ENCODE data around the gene NUB1.

DNA sequence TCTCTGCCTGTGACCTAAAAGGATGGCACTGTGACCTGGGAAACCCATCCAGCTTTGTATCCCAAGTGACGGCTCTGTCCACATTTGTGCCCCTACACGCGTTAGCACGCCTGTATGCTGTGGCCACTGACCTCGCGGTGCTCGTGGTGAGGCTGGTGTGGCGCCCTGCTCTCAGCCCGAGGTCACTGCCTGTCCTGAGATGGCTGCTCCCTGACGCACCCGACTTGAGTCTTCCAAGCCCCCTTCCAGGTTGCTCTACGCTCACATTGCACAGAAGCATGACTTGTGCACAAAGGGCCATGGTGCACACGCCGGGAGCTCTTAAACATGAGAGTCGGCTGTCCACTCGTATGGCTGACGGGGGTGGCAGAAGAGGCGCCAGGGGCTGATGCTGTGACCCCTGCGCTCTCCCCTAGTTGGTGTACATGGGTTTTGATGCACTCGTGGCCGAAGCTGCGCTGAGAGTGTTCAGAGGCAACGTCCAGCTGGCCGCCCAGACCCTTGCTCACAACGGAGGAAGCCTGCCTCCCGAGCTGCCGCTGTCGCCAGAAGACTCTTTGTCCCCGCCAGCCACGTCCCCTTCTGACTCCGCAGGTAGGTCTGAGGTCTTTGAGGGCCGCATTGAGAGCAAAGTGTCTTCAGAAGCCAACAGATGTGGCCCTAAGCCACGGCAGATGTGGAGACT lies 34.7 kb downstream of the NUB1 start:
- TF ChIP-seq, protein P1, sequence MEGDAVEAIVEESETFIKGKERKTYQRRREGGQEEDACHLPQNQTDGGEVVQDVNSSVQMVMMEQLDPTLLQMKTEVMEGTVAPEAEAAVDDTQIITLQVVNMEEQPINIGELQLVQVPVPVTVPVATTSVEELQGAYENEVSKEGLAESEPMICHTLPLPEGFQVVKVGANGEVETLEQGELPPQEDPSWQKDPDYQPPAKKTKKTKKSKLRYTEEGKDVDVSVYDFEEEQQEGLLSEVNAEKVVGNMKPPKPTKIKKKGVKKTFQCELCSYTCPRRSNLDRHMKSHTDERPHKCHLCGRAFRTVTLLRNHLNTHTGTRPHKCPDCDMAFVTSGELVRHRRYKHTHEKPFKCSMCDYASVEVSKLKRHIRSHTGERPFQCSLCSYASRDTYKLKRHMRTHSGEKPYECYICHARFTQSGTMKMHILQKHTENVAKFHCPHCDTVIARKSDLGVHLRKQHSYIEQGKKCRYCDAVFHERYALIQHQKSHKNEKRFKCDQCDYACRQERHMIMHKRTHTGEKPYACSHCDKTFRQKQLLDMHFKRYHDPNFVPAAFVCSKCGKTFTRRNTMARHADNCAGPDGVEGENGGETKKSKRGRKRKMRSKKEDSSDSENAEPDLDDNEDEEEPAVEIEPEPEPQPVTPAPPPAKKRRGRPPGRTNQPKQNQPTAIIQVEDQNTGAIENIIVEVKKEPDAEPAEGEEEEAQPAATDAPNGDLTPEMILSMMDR (IDR thresholded peaks at IDR 0.05), result no peak
- TF ChIP-seq POLR2AphosphoS5 (IDR thresholded peaks at IDR 0.05) (no peak), POLR2A (IDR thresholded peaks at IDR 0.05; ENCODE audit: low read depth) (no peak)
